B cell (primary cell): ENCODE results near the gene UBQLN4. TPM values are rescaled to one million over a fixed set of nuclear protein-coding genes. Genes with fewer than 3 reads are reported as not detected.

Source experiments
- ATAC-seq: fragments of 200-7000 bp; cut with Tn5 transposase; one replicate; pipeline ENCODE4 v1.10.0; 2021; ENCODE audit warnings: low read depth, mild to moderate bottlenecking, moderate number of reproducible peaks, moderate library complexity
- CTCF ChIA-PET: fragments of 350-600 bp; sonication (Branson Sonifier 250); formaldehyde crosslinking; loops from one replicate; lab custom pipeline; 2021; ENCODE audit warnings: antibody characterized with exemption, inconsistent platforms; lab: Charles Lee
- POLR2A ChIA-PET: fragments of 350-600 bp; sonication (Branson Sonifier 250); formaldehyde crosslinking; loops from one replicate; lab custom pipeline; 2021; ENCODE audit warnings: antibody characterized with exemption; lab: Charles Lee
- DNase-seq: peaks from one replicate; pipeline ENCODE4 v3.0.0; 2013
- H2AFZ ChIP-seq: 2 replicates; pipeline ENCODE4 v1.6.1; 2012; ENCODE audit warnings: mild to moderate bottlenecking, low read depth, low read length; ENCODE audit not compliant: insufficient read depth, poor library complexity, severe bottlenecking
- H3K27ac ChIP-seq, 2 donors: 1 replicate in 1 of 2; 2 replicates in 1 of 2; pipeline ENCODE4 v1.5.1; 2012 to 2013; ENCODE audit warnings: low read length in 2 of 2, mild to moderate bottlenecking in 2 of 2, moderate library complexity in 1 of 2
- H3K27me3 ChIP-seq, 4 experiments: fragments of 200-600 bp in 1 of 4; sonication (generic) in 1 of 4; replicated peaks in 1 of 4; 1 replicate in 2 of 4; 2 replicates in 2 of 4; pipeline versions ENCODE4 v1.6.1 to v1.7.0; 2013 to 2016; ENCODE audit warnings: low read length in 3 of 4, mild to moderate bottlenecking in 2 of 4, mixed read lengths in 1 of 4, moderate library complexity in 1 of 4; ENCODE audit not compliant: insufficient read depth in 4 of 4, control insufficient read depth in 3 of 4; ENCODE audit errors: control extremely low read depth in 1 of 4
- H3K36me3 ChIP-seq, 2 experiments: replicated peaks in 1 of 2; 1 replicate in 1 of 2; 2 replicates in 1 of 2; pipeline versions ENCODE4 v1.6.1 to v1.7.1; 2013; ENCODE audit warnings: low read length in 1 of 2; ENCODE audit not compliant: insufficient read depth in 2 of 2, control insufficient read depth in 1 of 2; ENCODE audit errors: control extremely low read depth in 1 of 2, extremely low read depth in 1 of 2
- H3K4me1 ChIP-seq, 2 donors: fragments of 200-600 bp in 1 of 2; sonication (generic) in 1 of 2; 1 replicate in 1 of 2; 2 replicates in 1 of 2; pipeline versions ENCODE4 v1.5.1 to v1.6.1; 2013 to 2017; ENCODE audit warnings: low read length in 2 of 2; ENCODE audit not compliant: control insufficient read depth in 2 of 2, insufficient read depth in 2 of 2
- H3K4me2 ChIP-seq: replicated peaks from 2 replicates; pipeline ENCODE3; 2012; ENCODE audit warnings: mild to moderate bottlenecking, low read depth, low read length; ENCODE audit not compliant: poor library complexity, severe bottlenecking
- H3K4me3 ChIP-seq, 5 experiments: fragments of 200-600 bp in 1 of 5; sonication (generic) in 1 of 5; 1 replicate in 3 of 5; 2 replicates in 2 of 5; pipeline versions ENCODE4 v1.5.1 to v1.7.0; 2011 to 2016; ENCODE audit warnings: low read length in 4 of 5, mild to moderate bottlenecking in 4 of 5, low read depth in 2 of 5, control low read depth in 1 of 5, moderate library complexity in 1 of 5; ENCODE audit not compliant: insufficient read depth in 1 of 5; ENCODE audit errors: control extremely low read depth in 1 of 5, extremely low read depth in 1 of 5
- H3K79me2 ChIP-seq: fragments of 200-600 bp; sonication (generic); one replicate; pipeline ENCODE4 v1.6.0; 2016; ENCODE audit warnings: low read length; ENCODE audit not compliant: control insufficient read depth, insufficient read depth
- H3K9ac ChIP-seq: fragments of 200-600 bp; sonication (generic); 2 replicates; pipeline ENCODE4 v1.6.1; 2017; ENCODE audit warnings: mild to moderate bottlenecking, low read length, moderate library complexity
- H3K9me3 ChIP-seq, 3 donors: one replicate each; pipeline versions ENCODE4 v1.6.1 to v1.7.1; 2013; ENCODE audit warnings: low read length in 2 of 3; ENCODE audit not compliant: control insufficient read depth in 2 of 3, insufficient read depth in 1 of 3; ENCODE audit errors: control extremely low read depth in 1 of 3
- H4K20me1 ChIP-seq: 2 replicates; pipeline ENCODE4 v1.6.0; 2012; ENCODE audit warnings: mild to moderate bottlenecking, low read length; ENCODE audit not compliant: insufficient read depth, control insufficient read depth, poor library complexity, severe bottlenecking
- H3K27ac Mint-ChIP-seq: one replicate; pipeline ENCODE4 v1.8.0; 2021; ENCODE audit warnings: mixed read lengths
- H3K27me3 Mint-ChIP-seq: one replicate; pipeline ENCODE4 v1.8.0; 2021; ENCODE audit warnings: mixed read lengths
- H3K4me1 Mint-ChIP-seq: one replicate; pipeline ENCODE4 v1.8.0; 2021; ENCODE audit warnings: mixed read lengths
- H3K4me3 Mint-ChIP-seq: one replicate; pipeline ENCODE4 v1.8.0; 2021; ENCODE audit warnings: mixed read lengths
- H3K9me3 Mint-ChIP-seq: one replicate; pipeline ENCODE4 v1.8.0; 2022; ENCODE audit warnings: mixed read lengths; ENCODE audit not compliant: insufficient read depth
- EZH2 ChIP-seq: IDR thresholded peaks from 2 replicates; pipeline ENCODE4 v1.6.1; 2012; ENCODE audit warnings: borderline replicate concordance, low read depth, mild to moderate bottlenecking, moderate library complexity, low read length; ENCODE audit not compliant: insufficient read depth, poor library complexity, severe bottlenecking
- WGBS: methylation state at CpG from one replicate; pipeline ENCODE4 v1.1.5; 2013; ENCODE audit warnings: missing lambda C conversion rate; ENCODE audit not compliant: insufficient coverage; 5-methylcytosine and 5-hydroxymethylcytosine counted together
- intact Hi-C: fragments of 100-400 bp; cut with micrococcal nuclease; formaldehyde crosslinking; loops from one replicate; pipeline ENCODE4 v1.10.0; 2022
- polyA plus RNA-seq: library from polyadenylated mRNA; depleted of rRNA; stranded (reverse); fragments of >200 nt; gene quantifications from 2 replicates; pipeline ENCODE4 v1.2.3, GENCODE V29; 2012
- total RNA-seq, 2 donors: library from RNA; stranded (reverse); fragments of 120-200 nt in 1 of 2; gene quantifications; 1 replicate in 1 of 2; 2 replicates in 1 of 2; pipeline versions ENCODE4 v1.2.3 to v1.2.4, GENCODE V29; 2013 to 2022
- TF ChIP-seq, protein P1 (sequence below): fragments of 200-600 bp; IDR thresholded peaks from one replicate; pipeline ENCODE4 v1.8.0; 2022; ENCODE audit warnings: antibody characterized with exemption, mild to moderate bottlenecking

UBQLN4 gene
- total and polyA plus RNA-seq, 2 donors (not counting 1 experiment from before 2014, with no cell fraction given): 20.9 to 39.0 TPM

DNA sequence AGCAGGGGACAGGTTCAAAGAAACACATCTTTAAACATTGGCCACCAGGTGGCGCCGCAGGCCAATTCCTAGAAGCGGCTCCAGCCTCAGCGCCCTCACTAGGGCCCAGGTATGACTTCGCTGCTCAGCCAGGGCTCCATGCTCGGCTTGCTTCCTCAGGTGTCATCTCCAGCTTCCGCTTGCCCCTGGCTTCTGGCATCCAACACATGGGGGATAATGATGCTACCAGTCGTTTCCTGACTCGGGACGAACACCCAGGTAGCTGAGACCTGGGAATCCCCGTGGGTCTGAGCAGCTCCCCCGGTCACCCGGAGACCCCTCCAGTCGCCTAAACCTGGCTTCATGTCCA, 37.2 kb upstream of the UBQLN4 start:
- Histone ChIP-seq H4K20me1 (no peaks in the 10 kb centered on the region), H3K4me1 (peaks cover 9 to 11% of the 10 kb centered on the region in 2 donors), H3K9me3 (no peaks in the 10 kb centered on the region), H3K27me3 (peaks cover 0 to 21% (median 7%) of the 10 kb centered on the region in 4 experiments), H3K27ac (no peak overlapping the region), H2AFZ (no peak overlapping the region), H3K4me3 (no peak overlapping the region), H3K79me2 (no peaks in the 10 kb centered on the region), H3K9ac (no peak overlapping the region), H3K4me2 (no peak overlapping the region), H3K36me3 (no peaks in the 10 kb centered on the region)
- WGBS: 44% methylated on average over 14 of the region's 14 CpGs
- no peak overlapping the region for H3K4me3 Mint-ChIP-seq
- no peaks in the 10 kb centered on the region for H3K9me3 Mint-ChIP-seq
- H3K27ac Mint-ChIP-seq: peak overlapping the region; percentile 74
- CTCF ChIA-PET: interaction anchor here (0.7 to 23.7 kb wide), 13 partner anchors 8 to 228 kb away, joined by 3 to 970 read pairs (median 5); partner anchors contain the start of genes LMNA and MEX3A
- no peak for TF ChIP-seq EZH2
- TF ChIP-seq, protein P1, sequence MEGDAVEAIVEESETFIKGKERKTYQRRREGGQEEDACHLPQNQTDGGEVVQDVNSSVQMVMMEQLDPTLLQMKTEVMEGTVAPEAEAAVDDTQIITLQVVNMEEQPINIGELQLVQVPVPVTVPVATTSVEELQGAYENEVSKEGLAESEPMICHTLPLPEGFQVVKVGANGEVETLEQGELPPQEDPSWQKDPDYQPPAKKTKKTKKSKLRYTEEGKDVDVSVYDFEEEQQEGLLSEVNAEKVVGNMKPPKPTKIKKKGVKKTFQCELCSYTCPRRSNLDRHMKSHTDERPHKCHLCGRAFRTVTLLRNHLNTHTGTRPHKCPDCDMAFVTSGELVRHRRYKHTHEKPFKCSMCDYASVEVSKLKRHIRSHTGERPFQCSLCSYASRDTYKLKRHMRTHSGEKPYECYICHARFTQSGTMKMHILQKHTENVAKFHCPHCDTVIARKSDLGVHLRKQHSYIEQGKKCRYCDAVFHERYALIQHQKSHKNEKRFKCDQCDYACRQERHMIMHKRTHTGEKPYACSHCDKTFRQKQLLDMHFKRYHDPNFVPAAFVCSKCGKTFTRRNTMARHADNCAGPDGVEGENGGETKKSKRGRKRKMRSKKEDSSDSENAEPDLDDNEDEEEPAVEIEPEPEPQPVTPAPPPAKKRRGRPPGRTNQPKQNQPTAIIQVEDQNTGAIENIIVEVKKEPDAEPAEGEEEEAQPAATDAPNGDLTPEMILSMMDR: peak; percentile 91
- H3K4me1 Mint-ChIP-seq: peaks cover 6% of the 10 kb centered on the region
- peak; percentile 91 for DNase-seq
- intact Hi-C loops: loop anchor here (1.0 kb wide), 2 partner anchors 39 to 134 kb away; no protein-coding TSS in a partner anchor
- peak; percentile 96 for ATAC-seq
- peaks cover 10% of the 10 kb centered on the region for H3K27me3 Mint-ChIP-seq
- POLR2A ChIA-PET: no interaction called here

DNA sequence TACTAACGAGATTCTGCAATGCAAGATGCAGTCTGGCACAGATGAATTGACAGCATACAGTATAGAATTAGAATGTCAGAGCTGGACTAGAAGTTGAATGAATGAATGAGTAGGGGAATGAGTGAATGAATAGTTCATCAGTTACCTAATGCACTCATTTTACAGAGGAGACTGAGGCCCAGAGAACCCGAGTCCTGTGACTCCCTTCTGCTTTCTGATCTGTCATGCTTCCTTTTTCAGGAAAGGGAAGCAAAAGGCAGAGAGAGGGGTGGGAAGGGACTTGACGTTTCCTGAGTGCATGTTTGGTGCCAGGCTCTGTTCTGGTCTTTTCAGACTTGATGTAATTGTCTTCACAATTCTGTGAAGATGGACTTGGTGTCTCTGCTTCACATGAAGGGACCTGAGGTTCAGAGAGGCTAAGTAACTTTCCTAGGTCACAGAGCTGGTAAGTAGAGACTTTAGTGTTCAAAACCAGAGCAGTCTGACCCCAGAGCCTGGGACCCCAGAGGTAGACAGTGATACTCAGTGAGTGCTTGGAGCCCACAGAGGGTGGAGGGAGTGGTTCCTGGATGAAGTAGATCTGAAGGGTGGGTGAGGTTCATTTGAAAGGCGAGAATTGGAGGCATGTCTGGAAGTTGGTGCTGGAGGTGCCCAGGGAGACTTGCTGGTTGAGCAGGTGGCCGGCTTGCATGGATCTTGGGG, 36.7 kb upstream of the UBQLN4 start:
- H3K4me2 ChIP-seq: no peak overlapping the region
- Mint-ChIP-seq H3K9me3 (no peaks in the 10 kb centered on the region), H3K4me3 (no peak overlapping the region), H3K4me1 (peaks cover 3% of the 10 kb centered on the region), H3K27me3 (peaks cover 10% of the 10 kb centered on the region), H3K27ac (peak overlapping the region; percentile 74)
- 10% methylated on average over 4 of the region's 5 CpGs for WGBS
- peaks cover 6 to 7% of the 10 kb centered on the region in 2 donors for H3K4me1 ChIP-seq
- H3K9ac ChIP-seq: no peak overlapping the region
- no peak overlapping the region for H2AFZ ChIP-seq
- no peaks in the 10 kb centered on the region for H3K9me3 ChIP-seq
- TF ChIP-seq EZH2: no peak
- TF ChIP-seq, protein P1: no peak
- intact Hi-C loops: loop anchor here (1.0 kb wide), 2 partner anchors 40 to 135 kb away; no protein-coding TSS in a partner anchor
- ChIA-PET POLR2A (no interaction called here), CTCF (interaction anchor here (0.6 to 23.7 kb wide), 12 partner anchors 9 to 810 kb away, joined by 3 to 970 read pairs (median 4); partner anchors contain the start of gene LMNA)
- no peaks in the 10 kb centered on the region for H4K20me1 ChIP-seq
- ATAC-seq (no peak), DNase-seq (no peak)
- H3K27me3 ChIP-seq: peaks cover 0 to 24% (median 9%) of the 10 kb centered on the region in 4 experiments
- no peaks in the 10 kb centered on the region for H3K36me3 ChIP-seq
- no peak overlapping the region for H3K4me3 ChIP-seq
- H3K79me2 ChIP-seq: no peaks in the 10 kb centered on the region
- H3K27ac ChIP-seq: no peak overlapping the region
